ENCODE data around the gene PPARG.

GRCh38 chr3:12383218-12383617 lies 94.3 kb downstream of the PPARG start:
- TF ChIP-seq CTCF (IDR thresholded peaks at IDR 0.05) (no peak), EP300 (IDR thresholded peaks at IDR 0.05) (no peak), POLR2AphosphoS5 (IDR thresholded peaks at IDR 0.05) (no peak), POLR2A (IDR thresholded peaks at IDR 0.05) (no peak)

Measured in upper lobe of left lung (tissue), 4 donors.